Measurements from ENCODE around the gene HIVEP1. TPM values are rescaled to one million over a fixed set of nuclear protein-coding genes. Genes with fewer than 3 reads are reported as not detected.

The HIVEP1 gene
- total and polyA plus RNA-seq, 2 of the 13 experiments (the other 11 are each of a cell fraction or from before 2014, with no cell fraction given): 7.4 to 9.9 TPM

- no peak for TF ChIP-seq ZMAT5 (CRISPR knock-in tag; IDR thresholded peaks at IDR 0.05; ENCODE audit: borderline replicate concordance, low read depth)
- TF ChIP-seq ISL2 (CRISPR knock-in tag; IDR thresholded peaks at IDR 0.05): no peak
- 0 out of 2 replicates have a peak, but pooled peaks have one; percentile 9 for TF ChIP-seq ZNF280D (CRISPR knock-in tag; IDR thresholded peaks at IDR 0.05)
- no peak for TF ChIP-seq ARID2 (CRISPR knock-in tag; IDR thresholded peaks at IDR 0.05; ENCODE audit: borderline replicate concordance)
- TF ChIP-seq CBX1 (IDR thresholded peaks at IDR 0.05; ENCODE audit: low read depth): no peak
- TF ChIP-seq RFX1 (IDR thresholded peaks at IDR 0.05): no peak
- TF ChIP-seq THRA (CRISPR knock-in tag; IDR thresholded peaks at IDR 0.05; ENCODE audit: borderline replicate concordance): no peak
- TF ChIP-seq CENPX (CRISPR knock-in tag; IDR thresholded peaks at IDR 0.05): no peak
- TF ChIP-seq HNRNPH1 (optimal IDR thresholded peaks at IDR 0.05; ENCODE audit: low read depth, low read length): no peak
- no peak for TF ChIP-seq CHCHD3 (CRISPR knock-in tag; IDR thresholded peaks at IDR 0.05)
- peak; percentile 29; the same call in 1 of the 2 replicates for TF ChIP-seq SAP130 (CRISPR knock-in tag; IDR thresholded peaks at IDR 0.05; ENCODE audit: low read depth)
- TF ChIP-seq TBX2 (CRISPR knock-in tag; IDR thresholded peaks at IDR 0.05; ENCODE audit: borderline replicate concordance): 0 out of 2 replicates have a peak, but pooled peaks have one; percentile 26
- TF ChIP-seq HNF1B (CRISPR knock-in tag; IDR thresholded peaks at IDR 0.05): 0 out of 2 replicates have a peak, but pooled peaks have one; percentile 5
- TF ChIP-seq ATF6 (CRISPR knock-in tag; conservative IDR thresholded peaks at IDR 0.05): no peak
These were observed 4.6 kb upstream of the HIVEP1 start (continued) for GRCh38 chr6:12007473-12007872.

Data from HepG2 (cell line).